Stimulated activated CD8-positive, alpha-beta memory T cell treated with anti-CD3 and anti-CD28 coated beads, Interleukin-12 subunit alpha, Interleukin-12 subunit beta, amount 100 ng/mL, for 1 hour (primary cell): ENCODE measurements around the gene TGM1.
"Not testable (repeated sequence)": the region's sequence is repeated elsewhere in the genome, so short reads cannot be mapped to it uniquely, and the experiment has no call there.

Experiments
- DNase-seq: peaks from one replicate; pipeline ENCODE4 v3.0.0-alpha.2; 2020; ENCODE audit warnings: low read depth

The TGM1 gene

GRCh38 chr14:24206260-24207103, 56.5 kb downstream of the TGM1 start:
- no peak for DNase-seq

- DNase-seq = no peak
Observed at GRCh38 chr14:24204163-24205146, 58.5 kb downstream of the TGM1 start.

GRCh38 chr14:24203249-24203886, 59.6 kb downstream of the TGM1 start:
- DNase-seq = not testable (repeated sequence)

DNA sequence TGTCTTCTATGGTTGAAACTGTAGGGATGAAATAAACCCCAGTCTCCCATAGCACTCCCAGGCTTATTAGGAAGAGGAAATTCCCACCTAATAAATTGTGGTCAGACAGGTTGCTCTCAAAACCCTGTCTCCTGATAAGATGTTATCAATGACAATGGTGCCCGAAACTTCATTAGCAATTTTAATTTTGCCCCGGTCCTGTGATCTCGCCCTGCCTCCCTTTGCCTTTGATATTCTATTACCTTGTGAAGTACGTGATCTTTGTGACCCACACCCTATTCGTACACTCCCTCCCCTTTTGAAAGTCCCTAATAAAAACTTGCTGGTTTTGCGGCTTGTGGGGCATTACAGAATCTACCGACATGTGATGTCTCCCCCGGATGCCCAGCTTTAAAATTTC, 60.4 kb downstream of the TGM1 start:
- DNase-seq = not testable (repeated sequence)
